ENCODE results near the gene SH3RF1.

Gene SH3RF1

GRCh38 chr4:169250796-169251195, 20.0 kb downstream of the SH3RF1 start:
- DNase-seq: no peak

- DNase-seq: no peak
Observed at GRCh38 chr4:169249999-169250398, 20.8 kb downstream of the SH3RF1 start.

GRCh38 chr4:169249214-169249973, 21.4 kb downstream of the SH3RF1 start:
- DNase-seq: no peak

DNA sequence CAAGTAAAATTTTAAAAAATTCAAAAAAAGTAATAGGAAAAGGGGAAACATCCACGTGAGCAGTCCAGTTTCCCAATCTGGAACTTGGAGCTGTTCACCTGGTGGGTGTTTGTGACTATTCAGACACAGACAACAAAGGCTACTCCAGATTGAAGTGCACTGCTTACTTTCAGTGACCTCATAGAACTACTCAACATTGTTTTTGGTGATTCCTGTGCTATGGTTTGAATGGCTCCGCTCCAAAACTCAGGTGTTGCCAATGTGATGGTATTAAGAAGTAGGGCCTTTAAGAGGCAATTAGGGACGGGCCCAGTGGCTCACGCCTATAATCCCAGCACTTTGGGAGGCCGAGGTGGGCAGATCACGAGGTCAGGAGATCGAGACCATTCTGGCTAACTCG, 22.1 kb downstream of the SH3RF1 start:
- DNase-seq: no peak

- DNase-seq: no peak
Observed at GRCh38 chr4:169246957-169247396, 23.8 kb downstream of the SH3RF1 start.

DNA sequence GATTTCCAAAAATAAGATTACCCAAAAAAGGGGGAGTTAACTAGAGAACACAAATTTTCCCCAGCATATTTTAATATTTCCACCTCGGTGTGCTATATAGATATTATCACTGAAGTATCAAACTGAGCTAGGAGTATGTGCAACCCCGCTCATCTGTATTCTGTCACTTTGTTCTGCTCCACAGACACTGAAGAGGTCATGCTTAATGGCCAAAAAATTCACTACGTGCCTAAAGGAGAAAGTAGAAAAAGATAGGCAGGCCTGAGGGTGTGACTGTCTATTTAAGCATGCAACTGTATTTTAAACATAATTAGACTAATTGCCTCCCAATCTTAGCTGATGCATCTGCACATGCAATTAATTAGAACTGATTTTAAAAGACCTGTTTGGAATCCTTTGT, 24.5 kb downstream of the SH3RF1 start:
- no peak for DNase-seq

- DNase-seq: peak; percentile 68
Observed at GRCh38 chr4:169245061-169245460, 25.7 kb downstream of the SH3RF1 start.

DNA sequence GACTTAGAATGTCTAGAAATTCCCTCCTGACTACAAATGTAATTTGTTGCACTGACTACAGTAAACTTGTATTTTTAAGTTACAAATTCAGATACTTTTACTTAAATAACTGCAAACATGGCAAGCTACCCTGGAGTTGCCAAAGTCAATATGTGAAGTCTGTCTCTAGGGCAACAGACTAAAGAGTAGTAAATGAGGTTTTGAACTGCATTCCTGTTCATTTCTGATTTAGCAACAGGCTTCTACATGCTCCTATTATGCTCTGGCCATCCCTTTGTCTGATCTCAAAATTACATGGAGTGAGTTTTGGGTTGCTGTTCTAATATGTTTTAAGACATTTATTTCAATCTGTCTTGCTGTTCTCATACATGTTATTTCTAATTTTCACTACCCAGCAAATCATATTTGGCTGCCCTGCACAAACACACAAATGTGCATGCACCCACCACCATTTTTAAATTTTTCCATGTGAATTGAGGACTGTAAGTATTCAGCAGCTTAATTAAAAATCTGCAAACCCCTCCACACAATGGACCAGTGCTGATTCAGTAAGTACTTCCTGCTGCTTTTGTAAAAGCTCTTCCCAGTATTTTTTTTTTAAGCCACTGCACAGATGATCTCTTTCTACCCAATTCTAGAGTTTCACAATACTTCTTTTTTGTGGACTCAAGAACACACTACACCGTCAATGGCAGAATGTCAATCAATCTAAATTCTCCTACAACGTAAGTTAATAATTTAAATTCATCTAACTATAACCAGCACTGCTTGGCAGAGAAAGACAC, 26.7 kb downstream of the SH3RF1 start:
- DNase-seq: peak; percentile 64

- DNase-seq: no peak
Observed at GRCh38 chr4:169241464-169241863, 29.3 kb downstream of the SH3RF1 start.

- no peak for DNase-seq
Observed at GRCh38 chr4:169239221-169239905, 31.4 kb downstream of the SH3RF1 start.

DNA sequence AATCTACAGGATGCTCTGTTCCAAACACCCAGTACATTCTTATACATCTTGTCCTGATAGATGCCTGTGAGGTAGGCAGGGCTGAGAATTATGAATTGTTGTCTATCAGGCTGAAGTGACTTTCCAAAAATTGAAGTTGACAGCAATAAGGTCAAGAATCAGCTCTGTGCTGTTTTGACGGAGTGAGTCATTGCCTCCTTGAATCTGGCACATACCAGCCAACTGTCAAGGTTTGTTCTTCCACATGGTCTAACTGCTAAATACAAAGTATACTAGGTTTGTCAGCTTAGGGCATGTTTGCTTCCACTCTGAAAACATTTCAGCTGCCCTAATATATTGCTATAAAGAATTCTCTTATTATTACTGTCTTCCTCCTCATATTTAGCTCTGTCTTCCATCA, 32.3 kb downstream of the SH3RF1 start:
- no peak for DNase-seq

- no peak for DNase-seq
Observed at GRCh38 chr4:169236873-169237626, 33.7 kb downstream of the SH3RF1 start.

- no peak for DNase-seq
Observed at GRCh38 chr4:169236078-169236477, 34.7 kb downstream of the SH3RF1 start.

- DNase-seq: no peak
Observed at GRCh38 chr4:169234137-169234855, 36.5 kb downstream of the SH3RF1 start.

DNA sequence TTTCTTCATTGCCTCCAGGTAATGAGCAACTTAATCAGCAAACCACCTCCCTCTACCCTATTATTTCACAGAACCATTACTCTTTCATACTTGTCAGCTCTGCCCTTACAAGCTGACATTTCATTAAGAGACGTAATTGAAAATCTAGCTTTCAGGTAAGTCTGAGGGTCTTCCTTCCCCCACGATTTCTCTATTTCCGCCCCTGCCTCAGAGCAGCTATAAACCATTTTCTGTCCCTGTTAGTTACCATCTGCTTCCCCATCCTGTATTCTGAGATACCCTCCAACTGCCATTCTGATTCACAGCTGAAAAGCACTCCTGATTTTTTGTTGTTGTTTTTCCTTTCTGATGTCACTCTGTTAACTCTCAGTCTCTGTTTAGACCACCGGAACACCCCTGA, 37.1 kb downstream of the SH3RF1 start:
- DNase-seq: no peak

DNA sequence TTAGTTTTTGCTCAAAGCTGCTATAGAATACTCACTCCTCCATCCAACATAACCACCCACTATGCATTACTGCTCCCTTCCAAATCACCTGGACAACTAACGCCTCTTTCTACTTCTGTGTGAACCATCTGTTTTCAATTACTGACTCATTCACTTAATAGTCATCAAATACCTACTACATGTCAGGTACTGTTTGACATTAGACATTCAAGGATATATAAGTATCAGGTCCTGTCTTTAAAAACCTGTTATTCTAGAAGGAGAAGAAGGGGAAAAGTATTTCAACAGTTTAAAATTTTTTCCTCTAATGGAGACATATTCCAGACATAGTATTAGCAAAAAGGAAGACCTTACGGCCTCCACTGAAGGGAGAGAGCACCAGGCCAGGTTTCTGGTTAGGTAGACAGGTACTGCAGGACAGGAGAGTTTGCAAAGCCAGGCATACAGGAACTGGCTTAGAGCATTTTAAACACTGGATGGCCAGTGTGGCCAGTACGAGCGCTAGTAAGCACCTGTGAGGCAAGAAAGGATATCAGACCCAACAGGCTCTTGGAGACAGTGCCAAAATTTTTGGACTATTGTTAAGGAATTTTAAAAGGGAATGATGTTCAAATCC, 39.0 kb downstream of the SH3RF1 start:
- DNase-seq: no peak

DNA sequence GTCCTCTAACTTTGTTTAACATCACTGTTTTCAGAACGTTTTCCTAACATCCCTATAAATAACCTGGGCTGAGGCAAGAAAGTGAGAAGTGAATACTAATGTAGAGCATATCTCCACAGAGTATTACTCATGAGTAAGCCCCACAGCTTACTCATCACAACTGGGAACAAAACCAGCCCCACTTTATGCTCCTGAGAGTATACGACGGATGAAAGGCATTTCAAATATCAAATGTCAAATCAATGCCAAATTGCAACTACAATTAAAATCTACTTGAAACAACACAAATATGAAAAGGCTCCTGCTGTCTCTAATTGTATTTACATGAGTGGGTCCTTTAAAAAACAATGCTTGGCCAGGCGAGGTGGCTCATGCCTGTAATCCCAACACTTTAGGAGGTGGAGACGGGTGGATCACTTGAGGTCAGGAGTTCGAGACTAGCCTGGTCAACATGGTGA, 41.2 kb downstream of the SH3RF1 start:
- peak; percentile 83 for DNase-seq

GRCh38 chr4:169228076-169228475, 42.7 kb downstream of the SH3RF1 start:
- no peak for DNase-seq

GRCh38 chr4:169226565-169226964, 44.2 kb downstream of the SH3RF1 start:
- no peak for DNase-seq

DNA sequence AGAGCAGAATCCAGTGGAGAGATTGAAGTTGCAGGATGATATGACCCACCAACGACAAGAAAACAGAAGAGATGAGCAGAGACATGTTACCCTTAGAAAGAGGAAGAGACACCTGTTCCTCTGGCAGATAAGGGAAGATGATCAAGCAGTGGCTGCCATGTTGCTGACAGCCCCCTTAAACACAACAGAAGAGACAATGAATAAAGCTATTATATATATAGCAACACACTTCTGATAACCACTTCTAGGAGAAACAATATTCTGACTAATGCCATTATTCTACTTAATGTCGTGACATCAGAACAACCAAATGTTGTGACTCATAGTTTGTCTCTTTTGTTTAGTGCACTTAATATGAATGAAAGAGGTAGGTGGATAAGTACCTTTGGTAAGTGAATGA, 44.9 kb downstream of the SH3RF1 start:
- peak; percentile 35 for DNase-seq

- peak; percentile 62 for DNase-seq
Observed at GRCh38 chr4:169225058-169225751, 45.6 kb downstream of the SH3RF1 start.
